Stimulated activated effector memory CD8-positive, alpha-beta T cell treated with anti-CD3 and anti-CD28 coated beads, Interleukin-12 subunit alpha, Interleukin-12 subunit beta, amount 100 ng/mL, for 72 hours (primary cell): Measurements from ENCODE around the gene NELFB.

ENCODE experiments used
- ATAC-seq: fragments of 150-1000 bp; cut with Tn5 transposase; 2 replicates; pipeline ENCODE4 v1.10.0; 2021
- DNase-seq, 2 donors: peaks; one replicate each; pipeline ENCODE4 v3.0.0; 2021 to 2022; ENCODE audit warnings: low spot score in 2 of 2
- H3K27ac Mint-ChIP-seq: one replicate; pipeline ENCODE4 v1.8.0; 2022; ENCODE audit warnings: mild to moderate bottlenecking, mixed read lengths
- H3K36me3 Mint-ChIP-seq: one replicate; pipeline ENCODE4 v1.8.0; 2022; ENCODE audit warnings: mild to moderate bottlenecking, mixed read lengths
- H3K4me1 Mint-ChIP-seq: one replicate; pipeline ENCODE4 v1.8.0; 2022; ENCODE audit warnings: mixed read lengths
- H3K4me3 Mint-ChIP-seq: one replicate; pipeline ENCODE4 v1.8.0; 2022; ENCODE audit warnings: mild to moderate bottlenecking, mixed read lengths
- H3K9me3 Mint-ChIP-seq: one replicate; pipeline ENCODE4 v1.8.0; 2022; ENCODE audit warnings: mixed read lengths

Gene NELFB

DNA sequence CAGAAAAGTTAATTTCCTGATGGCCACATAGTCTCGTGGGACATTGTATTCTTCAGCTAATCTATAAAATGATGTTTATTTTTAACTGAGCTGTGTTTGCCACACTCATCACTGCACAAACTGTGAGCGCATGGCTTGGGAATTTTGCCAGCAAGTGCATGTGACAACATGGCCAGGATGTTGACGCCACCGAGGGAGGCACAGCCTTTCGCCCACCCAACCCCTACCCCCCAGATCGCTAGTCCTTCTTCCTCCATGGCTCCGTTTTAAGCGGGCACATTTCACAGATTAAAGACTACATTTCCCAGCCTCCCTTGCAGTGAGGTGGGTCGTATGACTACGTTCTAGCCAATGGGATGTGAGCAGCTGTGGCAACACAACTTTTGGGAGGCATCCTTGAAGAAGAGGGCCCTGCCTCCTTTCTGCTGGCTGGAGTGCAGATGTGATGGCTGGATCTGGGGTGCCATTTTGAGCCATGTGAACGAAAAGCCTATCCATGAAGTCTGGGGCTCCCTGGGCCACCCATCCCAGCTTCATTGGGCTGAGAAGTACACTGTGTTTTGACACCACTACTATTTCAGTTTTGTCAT, 39.1 kb downstream of the NELFB start:
- H3K9me3 Mint-ChIP-seq, result no peaks in the 10 kb centered on the region
- H3K4me3 Mint-ChIP-seq, result peak overlapping the region; percentile 42
- no peaks in the 10 kb centered on the region for H3K36me3 Mint-ChIP-seq
- ATAC-seq (peak; percentile 60), DNase-seq (peak in 1 of 2 donors; percentile 51)
- peaks cover 7% of the 10 kb centered on the region for H3K4me1 Mint-ChIP-seq
- H3K27ac Mint-ChIP-seq, result no peak overlapping the region

DNA sequence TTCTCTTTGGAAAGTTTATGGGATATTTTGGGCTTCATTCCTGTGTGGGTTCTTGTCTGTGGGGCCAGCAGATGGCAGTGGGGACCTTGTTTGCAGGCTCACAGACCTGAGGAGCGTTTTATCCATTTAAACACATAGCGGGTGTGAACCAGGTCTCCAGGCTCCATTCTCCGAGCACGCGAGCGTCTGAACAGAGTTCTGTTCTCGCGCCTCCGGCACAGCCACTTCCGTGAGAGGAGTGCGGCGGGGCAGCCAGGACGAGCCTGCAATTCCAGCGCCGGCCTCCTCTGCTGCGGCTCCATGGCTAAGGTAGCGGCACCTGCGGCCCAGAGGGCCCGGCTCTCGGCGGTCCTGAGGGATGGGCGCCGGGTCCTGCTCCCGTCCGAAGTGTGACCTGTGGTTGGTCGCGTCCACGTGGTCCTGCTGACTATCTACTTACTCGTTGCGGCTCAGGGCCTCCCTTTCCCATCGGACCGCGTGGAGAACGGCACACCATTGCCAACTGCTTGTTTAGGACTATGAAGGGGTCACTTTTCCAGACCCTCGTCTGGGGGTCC, 39.6 kb downstream of the NELFB start:
- Mint-ChIP-seq H3K4me3 (peak overlapping the region; percentile 42), H3K9me3 (no peaks in the 10 kb centered on the region), H3K27ac (no peak overlapping the region), H3K4me1 (peaks cover 7% of the 10 kb centered on the region), H3K36me3 (no peaks in the 10 kb centered on the region)
- no peak for ATAC-seq
- no peak for DNase-seq

DNA sequence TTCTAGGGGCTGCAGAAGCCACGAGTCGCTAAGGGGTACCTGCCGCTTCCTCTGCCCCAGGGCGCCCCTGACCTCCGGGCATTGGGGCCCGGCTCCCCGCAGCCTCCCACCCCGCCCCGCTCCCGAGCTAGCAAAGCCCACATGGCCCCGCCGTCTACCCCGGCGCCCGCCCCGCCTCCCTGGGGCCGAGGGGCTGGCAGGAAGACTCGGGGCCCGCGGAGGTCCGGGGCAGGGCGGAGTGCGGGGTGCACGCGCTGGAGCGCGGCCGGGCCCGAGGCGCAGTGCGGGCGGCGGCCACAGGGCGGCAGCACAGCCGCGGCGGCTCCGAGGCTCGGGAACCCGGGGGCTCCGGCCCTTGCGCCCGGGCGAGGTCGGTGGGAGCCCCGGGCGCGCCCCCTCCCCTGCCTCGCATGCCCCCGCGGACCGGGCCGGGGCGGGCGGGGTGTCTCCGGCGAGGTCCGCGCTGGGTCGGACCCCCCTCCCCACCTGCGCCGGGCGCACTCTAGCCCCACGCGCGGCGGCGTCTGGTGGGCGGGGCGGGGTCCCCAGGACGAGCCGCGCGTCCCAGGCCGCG, 40.2 kb downstream of the NELFB start:
- DNase-seq, result peak; percentile 64 to 77
- H3K36me3 Mint-ChIP-seq, result no peaks in the 10 kb centered on the region

DNA sequence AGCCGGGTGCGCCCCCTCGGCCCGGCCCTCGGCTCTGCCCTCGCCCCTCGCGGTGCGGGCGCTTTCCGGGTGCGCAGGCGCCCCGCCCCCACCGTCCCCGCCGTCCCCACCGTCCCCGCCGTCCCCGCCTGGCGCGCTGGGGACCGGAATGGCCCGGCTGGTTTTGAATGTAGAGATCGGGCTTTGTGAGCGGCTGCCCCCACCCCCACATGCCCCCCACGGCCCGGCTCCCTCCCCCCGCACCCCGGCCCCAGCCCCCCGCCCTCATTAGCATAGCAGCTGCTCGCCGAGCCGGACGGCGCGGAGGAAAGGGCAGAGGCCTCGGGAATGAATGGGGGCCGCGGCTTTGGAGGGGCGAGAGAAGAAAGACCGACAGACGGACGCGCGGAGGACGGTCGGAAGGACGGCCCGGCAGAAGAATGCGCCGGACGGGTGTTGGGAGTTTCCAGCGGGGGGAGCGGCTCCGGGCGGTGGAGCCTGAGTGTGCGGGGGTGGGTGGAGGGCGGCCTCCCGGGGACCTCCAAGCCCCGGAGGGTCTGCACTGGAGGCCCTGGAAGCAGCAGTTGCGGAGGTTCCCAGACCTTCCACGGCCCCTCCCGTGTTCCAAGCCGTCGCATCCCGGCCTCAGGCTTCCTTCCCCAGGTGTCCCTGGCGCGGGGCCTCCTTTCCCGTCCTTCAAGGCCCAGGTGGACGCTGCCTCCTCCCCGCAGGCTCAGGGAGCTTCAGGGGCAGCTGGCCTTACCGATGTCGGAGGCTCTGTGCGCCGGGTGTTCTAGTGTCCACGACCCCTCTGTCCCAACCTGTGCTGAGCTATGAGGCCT, 40.9 kb downstream of the NELFB start:
- DNase-seq, result no peak
- Mint-ChIP-seq H3K27ac (no peak overlapping the region), H3K9me3 (no peaks in the 10 kb centered on the region), H3K4me3 (peak overlapping the region; percentile 68), H3K4me1 (peaks cover 13% of the 10 kb centered on the region), H3K36me3 (no peaks in the 10 kb centered on the region)
- ATAC-seq, result peak; percentile 22

More for the DNA sequence above, 40.2 kb downstream of the NELFB start:
- Mint-ChIP-seq H3K4me1 (peaks cover 7% of the 10 kb centered on the region), H3K9me3 (no peaks in the 10 kb centered on the region), H3K27ac (no peak overlapping the region), H3K4me3 (no peak overlapping the region)
- peak; percentile 85 for ATAC-seq

DNA sequence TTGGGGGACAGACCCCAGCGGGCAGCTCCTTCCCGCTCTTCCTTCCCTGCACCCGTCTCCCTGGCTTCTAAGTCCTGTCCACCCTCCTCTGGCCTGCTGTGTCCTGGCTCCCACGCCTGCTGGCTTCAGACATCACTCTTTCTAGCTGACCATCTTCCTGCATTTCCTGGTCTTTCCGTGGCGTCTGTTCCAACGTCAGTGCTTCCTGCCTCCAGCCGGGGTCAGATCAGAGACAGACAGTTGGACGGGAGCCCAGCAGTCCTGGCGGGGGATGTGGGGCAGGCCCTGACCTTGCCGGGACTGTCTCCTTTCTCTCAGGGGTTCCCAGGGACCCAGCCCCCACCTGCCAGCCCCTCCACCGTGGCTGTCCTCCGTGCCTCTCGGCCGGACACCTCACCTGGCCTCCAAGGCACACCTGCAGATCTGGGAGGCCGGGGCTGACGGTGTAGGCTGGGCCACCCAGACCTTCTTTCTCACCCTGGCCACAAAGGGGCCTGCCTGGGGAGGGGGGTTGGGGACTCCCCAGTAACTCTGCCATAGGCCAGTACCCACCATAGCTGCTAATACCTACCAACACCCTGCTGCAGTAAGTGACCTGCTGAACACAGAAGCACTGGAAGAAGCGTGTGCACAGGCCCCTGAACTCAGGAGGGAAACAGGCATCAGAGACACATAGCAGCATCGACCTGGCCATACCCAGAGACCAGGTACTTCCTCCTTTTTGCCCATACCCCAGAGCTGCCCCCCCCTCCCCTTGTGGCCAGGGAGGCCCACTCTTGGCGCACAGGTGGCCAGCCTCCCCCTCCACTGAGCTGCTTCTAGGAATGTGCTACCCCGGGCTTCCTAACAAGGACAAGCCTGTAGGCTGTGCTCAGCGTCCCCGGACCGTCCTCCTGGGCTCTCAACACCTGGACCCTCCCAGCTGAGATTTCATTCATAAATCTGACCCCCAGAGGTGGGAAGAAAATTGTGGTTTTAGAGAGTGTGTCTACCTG, 41.8 kb downstream of the NELFB start:
- ATAC-seq (no peak), DNase-seq (peak in 1 of 2 donors; percentile 51)
- H3K9me3 Mint-ChIP-seq, result no peaks in the 10 kb centered on the region
- peaks cover 14% of the 10 kb centered on the region for H3K4me1 Mint-ChIP-seq
- no peaks in the 10 kb centered on the region for H3K36me3 Mint-ChIP-seq
- peak overlapping the region; percentile 68 for H3K4me3 Mint-ChIP-seq
- H3K27ac Mint-ChIP-seq, result no peak overlapping the region

DNA sequence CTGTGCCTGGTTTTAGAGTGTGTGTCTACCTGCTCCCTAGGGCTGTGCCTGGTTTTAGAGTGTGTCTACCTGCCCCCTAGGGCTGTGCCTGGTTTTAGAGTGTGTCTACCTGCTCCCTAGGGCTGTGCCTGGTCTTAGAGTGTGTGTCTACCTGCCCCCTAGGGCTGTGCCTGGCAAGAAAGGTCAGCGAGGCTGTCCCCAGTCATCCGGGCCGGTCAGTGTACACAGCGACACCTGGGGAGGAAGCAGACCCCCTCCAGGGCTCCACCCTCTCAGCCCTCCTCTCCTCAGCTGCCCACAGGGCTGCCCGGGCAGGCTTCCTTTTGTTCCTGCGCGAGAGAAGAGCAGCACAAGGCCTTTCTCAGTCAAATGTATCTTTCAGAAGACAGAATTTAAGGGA, 42.8 kb downstream of the NELFB start:
- H3K27ac Mint-ChIP-seq, result no peak overlapping the region
- H3K4me1 Mint-ChIP-seq, result peaks cover 14% of the 10 kb centered on the region
- H3K9me3 Mint-ChIP-seq, result no peaks in the 10 kb centered on the region
- no peak overlapping the region for H3K4me3 Mint-ChIP-seq
- DNase-seq (peak in 1 of 2 donors; percentile 49), ATAC-seq (no peak)
- no peaks in the 10 kb centered on the region for H3K36me3 Mint-ChIP-seq

DNA sequence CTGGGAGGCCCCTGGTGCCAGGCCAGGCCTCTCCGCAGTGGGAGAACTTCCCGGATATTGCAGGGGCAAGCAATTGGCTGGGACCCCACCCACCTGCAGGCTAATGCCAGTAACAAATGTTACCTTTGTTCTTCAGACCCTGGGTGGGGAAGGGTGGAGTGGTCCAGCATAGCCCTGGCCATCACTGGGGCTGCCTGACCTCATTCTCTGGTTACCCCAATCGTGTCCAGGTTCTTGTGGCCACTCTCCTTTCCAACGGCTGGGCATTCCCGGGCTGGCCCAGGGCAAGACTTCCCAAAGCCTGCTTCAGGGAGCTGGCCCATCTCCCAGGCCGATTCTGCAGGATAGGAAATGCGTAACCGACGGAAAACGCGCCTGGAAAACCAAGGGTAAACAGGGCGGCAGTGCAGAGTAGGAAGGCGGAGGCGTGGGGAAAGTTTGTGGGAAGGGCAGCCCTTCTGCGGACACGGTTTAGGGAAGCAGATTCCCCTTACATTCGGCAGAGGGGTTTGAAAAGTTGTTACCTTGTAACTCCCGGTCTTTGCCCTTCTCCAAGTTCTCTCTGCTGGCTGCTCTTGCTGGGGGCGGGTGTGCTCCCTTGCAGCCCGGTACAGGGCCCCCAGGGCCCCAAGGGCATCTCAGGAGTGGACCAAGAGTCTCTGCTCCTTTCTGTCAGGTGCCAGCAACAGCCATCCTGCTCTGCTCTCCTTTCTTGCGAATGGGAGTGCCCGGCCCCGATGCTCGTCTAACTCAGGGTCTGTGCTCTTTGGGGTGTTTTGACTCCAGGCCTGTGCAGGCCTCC, 43.5 kb downstream of the NELFB start:
- no peak for DNase-seq
- no peak for ATAC-seq
- peaks cover 14% of the 10 kb centered on the region for H3K4me1 Mint-ChIP-seq
- H3K9me3 Mint-ChIP-seq, result no peaks in the 10 kb centered on the region
- H3K36me3 Mint-ChIP-seq, result no peaks in the 10 kb centered on the region
- no peak overlapping the region for H3K4me3 Mint-ChIP-seq
- no peak overlapping the region for H3K27ac Mint-ChIP-seq

DNA sequence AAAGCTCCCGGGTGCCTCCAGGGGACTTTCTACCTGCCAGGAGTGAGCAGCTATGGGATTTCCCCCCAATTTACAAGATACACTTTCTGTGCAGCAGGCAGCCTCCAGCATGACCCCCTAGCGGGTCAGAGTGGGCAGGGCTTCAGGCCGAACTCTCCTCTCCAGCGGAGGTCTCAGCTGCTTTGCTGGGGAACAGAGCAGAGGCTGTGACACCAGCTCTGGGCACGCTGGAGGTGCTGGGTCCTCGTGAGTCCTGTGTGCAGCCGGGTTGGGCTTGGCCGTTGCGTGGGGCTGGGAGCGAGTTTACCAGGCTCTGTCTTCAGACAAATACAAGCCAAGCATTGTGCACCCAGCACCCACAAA, 44.1 kb downstream of the NELFB start:
- H3K36me3 Mint-ChIP-seq, result no peaks in the 10 kb centered on the region
- H3K4me1 Mint-ChIP-seq, result peaks cover 14% of the 10 kb centered on the region
- no peak overlapping the region for H3K27ac Mint-ChIP-seq
- no peaks in the 10 kb centered on the region for H3K9me3 Mint-ChIP-seq
- DNase-seq (no peak), ATAC-seq (no peak)
- H3K4me3 Mint-ChIP-seq, result no peak overlapping the region

DNA sequence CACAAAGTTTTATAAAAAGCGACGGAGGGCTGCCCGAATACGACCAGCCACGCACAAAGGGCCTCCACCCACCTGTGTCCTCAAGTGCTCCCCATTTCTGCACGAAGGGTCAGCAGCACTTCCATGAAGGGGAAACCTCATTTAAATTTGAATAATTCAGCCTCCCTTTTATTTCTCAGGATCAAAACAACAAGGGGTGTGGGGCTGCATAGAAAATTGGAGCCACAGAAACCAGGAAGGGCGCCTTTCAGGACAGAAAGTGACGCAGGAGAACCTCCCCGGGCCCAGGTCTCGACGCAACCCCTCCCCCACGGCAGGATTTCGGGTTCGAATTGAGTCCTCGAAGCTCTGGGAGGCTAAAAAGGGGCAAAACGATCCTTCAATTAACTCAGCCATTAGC, 44.8 kb downstream of the NELFB start:
- H3K4me1 Mint-ChIP-seq, result peaks cover 14% of the 10 kb centered on the region
- no peaks in the 10 kb centered on the region for H3K36me3 Mint-ChIP-seq
- peak overlapping the region; percentile 65 for H3K4me3 Mint-ChIP-seq
- H3K27ac Mint-ChIP-seq, result no peak overlapping the region
- no peak for ATAC-seq
- H3K9me3 Mint-ChIP-seq, result no peaks in the 10 kb centered on the region
- no peak for DNase-seq

DNA sequence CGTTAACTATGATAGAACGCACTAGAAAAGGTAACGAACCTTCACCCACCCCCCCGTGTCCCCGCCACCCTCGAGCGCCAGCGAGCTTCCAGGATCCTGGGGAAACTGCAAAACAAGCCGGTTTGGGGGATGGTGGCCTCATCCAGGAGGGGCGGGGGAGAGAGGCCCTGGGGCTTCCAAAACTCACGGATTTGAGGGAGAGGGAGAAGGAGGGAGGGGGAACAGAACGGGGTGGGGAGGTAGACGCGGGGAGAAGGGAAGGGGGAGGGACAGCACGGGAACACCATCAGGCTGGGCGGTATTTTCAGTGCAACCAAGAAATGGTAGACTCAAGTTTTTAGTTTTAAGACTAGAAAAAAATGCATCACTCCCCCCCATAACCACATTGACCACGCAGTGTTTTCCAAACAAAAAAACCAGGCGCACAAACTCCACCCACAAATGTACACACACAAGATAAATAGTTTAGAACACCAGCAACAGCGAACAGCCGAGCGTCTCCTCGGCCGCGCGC, 45.5 kb downstream of the NELFB start:
- ATAC-seq, result no peak
- no peak overlapping the region for H3K27ac Mint-ChIP-seq
- DNase-seq, result peak in 1 of 2 donors; percentile 49

DNA sequence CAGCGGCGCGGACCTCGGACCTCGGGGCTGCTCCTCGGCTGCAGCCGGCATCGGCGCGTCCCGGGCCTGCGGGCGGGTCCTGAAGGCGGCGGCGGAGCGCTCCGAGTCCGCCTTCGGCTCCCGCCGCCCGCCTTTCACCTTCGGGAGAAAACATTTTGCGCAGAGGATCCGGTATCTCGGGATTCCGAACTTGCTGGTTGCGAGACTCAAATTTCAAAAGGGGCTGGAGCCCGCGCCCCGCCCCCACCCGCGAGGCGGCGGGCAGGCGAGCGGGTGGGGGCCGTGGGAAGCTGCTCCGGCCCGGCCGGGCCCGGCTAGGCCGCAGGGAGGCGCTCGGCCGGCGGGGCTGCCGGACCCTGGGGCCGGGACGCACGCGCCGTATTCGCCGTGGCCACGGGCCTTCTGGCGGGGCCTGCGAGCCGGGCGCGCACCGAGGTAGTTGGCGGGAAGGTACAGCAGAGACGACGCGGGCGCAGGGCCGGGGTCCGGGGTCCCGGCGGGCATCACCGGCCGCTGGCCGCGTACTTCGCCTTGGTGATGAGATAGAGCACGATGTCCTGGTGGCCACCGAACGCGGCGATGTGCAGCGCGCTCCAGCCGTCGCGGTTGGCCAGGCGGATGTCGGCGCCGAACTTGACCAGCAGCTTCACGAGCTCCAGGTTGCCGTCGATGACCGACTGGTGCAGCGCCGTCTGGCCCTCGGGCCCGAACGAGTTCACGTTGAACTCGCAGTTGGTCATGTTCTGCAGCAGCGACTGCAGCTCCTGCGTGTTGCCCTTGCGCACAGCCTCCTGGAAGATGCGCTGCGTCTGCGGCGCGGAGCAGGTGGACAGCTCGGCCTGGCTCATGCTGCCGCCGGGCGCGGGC, 46.2 kb downstream of the NELFB start:
- peak; percentile 31 for ATAC-seq
- no peaks in the 10 kb centered on the region for H3K9me3 Mint-ChIP-seq
- DNase-seq, result peak in 1 of 2 donors; percentile 74
- peak overlapping the region; percentile 65 for H3K4me3 Mint-ChIP-seq
- H3K36me3 Mint-ChIP-seq, result no peaks in the 10 kb centered on the region
- peaks cover 19% of the 10 kb centered on the region for H3K4me1 Mint-ChIP-seq
- H3K27ac Mint-ChIP-seq, result no peak overlapping the region

More for the DNA sequence above, 45.5 kb downstream of the NELFB start:
- Mint-ChIP-seq H3K36me3 (no peaks in the 10 kb centered on the region), H3K4me3 (peak overlapping the region; percentile 65), H3K9me3 (no peaks in the 10 kb centered on the region), H3K4me1 (peaks cover 18% of the 10 kb centered on the region)

DNA sequence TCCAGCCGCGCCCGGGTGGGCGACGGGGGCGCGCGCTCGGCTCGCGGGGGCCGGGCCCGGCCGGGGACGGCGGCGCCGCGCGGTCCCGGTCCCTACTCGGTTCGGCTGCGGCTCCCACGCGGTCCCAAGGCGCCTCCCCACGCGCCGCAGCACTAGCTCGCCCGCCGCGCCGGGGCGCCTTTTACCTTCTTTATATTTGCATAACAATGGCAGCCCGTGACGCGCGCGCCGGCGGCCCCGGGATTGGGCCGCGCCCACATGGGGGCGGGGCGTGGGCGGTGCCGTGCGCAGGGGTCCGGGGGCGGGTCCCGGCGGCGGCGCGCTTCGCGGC, 47.0 kb downstream of the NELFB start, which contains the start of gene NRARP:
Gene NRARP (minus strand): TSS at position 154 of the 331 bp plus-strand sequence. CDS start 343 bp downstream, outside the sequence.
- Mint-ChIP-seq H3K36me3 (no peaks in the 10 kb centered on the region), H3K27ac (no peak within 1 kb of the TSS), H3K4me3 (peak within 1 kb of the TSS; percentile 65), H3K9me3 (no peaks in the 10 kb centered on the region), H3K4me1 (peaks cover 12% of the 10 kb centered on the region)
- DNase-seq (peak; percentile 84 to 91), ATAC-seq (peak; percentile 80)

DNA sequence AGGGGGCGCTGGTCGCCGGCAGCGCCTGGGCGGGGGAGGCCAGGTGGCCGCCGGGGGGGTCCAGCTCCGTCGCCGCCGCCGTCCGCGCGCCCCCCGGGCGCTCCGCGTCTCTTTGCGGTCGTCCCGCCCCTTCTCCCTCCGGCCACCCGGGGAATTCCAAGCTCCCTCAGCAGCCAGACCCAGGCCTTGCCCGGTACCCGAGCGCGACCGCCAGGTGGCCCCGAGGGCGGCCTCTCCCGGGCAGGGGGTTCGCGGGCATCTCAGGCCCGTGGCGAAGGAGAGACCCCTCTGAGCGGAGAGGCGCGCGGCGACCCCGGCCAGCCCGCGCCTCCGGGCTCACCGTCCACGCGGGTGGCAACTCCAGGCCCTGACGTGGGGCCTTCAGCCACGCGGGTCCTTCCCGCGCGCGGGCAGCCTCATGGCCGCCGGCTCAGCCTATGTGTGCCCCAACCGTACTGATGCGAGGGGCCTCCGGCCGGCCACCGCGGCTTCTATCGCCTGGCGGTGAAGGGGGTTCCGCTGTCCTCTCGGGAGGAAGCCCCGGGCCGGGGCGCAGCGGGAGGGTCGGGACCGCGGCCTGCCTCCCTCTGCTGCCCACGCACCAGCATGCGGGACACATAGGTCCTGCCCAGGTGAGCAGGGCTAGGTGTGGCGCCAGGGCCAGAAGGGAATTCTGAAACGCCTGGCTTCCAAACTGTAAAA, 47.5 kb downstream of the NELFB start:
- ATAC-seq, result peak; percentile 59

More for the DNA sequence above, 47.5 kb downstream of the NELFB start:
- no peaks in the 10 kb centered on the region for H3K36me3 Mint-ChIP-seq
- no peak overlapping the region for H3K27ac Mint-ChIP-seq
- peaks cover 12% of the 10 kb centered on the region for H3K4me1 Mint-ChIP-seq
- peak overlapping the region; percentile 65 for H3K4me3 Mint-ChIP-seq
- DNase-seq, result no peak
- H3K9me3 Mint-ChIP-seq, result no peaks in the 10 kb centered on the region
